ENCODE results near the gene VWC2.

The VWC2 gene

DNA sequence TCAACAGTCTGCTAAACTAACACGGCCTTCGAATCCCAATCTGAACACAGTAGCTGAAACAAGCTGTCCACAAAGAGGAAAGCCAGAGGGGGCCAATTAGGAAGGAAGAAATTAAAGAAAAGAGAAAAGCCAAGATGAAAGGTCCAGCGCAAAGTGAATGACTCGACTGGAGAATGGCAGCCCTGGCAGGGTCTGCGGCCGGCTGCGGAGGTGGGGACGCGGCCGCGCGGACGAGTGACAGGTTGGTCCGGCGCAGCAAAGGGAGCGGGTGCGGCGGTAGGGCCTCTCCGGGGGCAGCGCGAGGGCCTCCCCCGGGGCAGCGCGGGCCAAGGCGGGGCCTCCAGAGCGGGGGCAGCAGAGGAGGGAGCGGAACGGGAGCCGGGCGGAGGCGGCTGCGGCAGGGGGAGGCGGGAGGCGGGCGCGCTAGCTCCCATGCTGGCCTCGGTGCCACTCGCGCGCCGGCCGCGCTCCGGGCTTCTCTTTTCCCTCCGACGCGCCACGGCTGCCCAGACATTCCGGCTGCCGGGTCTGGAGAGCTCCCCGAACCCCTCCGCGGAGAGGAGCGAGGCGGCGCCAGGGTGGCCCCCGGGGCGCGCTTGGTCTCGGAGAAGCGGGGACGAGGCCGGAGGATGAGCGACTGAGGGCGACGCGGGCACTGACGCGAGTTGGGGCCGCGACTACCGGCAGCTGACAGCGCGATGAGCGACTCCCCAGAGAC is at the start of gene VWC2:
Gene VWC2, plus strand, starts transcription at position 421 of the 718 bp plus-strand sequence. CDS start 1,798 bp downstream, outside the sequence.
- DNase-seq (ENCODE audit: low spot score): peak; percentile 67

DNA sequence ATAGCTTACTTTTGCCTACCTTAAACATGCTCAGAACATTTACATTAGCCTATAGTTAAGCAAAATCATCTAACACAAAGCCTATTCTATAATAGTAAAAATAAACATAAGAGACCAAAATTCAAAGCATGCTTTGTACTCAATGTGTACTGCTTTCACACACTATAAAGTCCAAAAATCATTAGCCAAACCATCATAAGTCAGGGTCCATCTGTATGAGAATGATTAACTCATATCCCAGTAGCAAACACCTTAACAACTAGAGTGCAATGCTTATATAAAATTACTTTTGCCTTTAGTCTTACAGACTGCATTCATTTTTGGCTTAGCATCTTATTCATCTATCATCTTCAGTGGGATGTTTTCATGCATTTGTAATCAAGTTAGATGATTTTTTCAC is 49.4 kb upstream of the VWC2 start:
- no peak for DNase-seq (ENCODE audit: low spot score)

DNA sequence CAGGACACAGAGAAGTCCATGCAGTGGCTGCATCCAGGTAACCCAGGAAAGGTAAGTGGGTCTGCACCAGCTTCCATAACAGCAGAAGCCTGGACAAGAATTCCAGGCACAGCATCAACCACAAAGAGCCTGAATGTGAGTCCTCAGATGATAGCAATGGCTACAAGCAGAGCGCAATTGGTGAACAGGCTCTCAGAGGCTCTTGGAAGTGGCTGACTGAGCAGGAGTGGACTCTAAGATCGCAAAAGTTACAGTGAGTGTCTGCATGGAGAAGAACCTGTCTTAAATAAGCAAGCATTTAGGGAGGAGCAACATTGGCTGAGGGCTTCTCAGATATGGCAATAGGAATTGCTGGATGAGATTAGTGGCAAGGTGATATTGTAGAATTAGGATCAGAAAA is 41.6 kb upstream of the VWC2 start:
- no peak for DNase-seq (ENCODE audit: low spot score)

DNA sequence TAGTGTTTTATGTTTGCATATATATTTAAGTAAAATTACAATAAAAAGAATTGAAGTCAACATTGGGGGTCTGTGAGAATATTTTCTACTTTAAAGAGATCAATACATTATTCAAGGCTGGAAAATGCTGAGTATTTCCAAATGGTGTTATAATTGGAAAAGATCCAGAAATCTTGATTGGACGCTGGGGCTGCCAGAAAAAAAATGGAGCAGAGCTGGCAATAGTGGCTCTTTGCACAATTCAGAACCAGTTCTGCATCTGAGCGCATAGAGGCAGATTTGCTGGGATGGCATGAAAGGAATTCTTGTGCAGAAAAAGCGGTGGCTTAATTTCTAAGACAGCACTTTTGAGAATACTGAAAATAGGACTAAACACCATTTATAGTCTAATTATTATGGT is 10.8 kb upstream of the VWC2 start:
- no peak for DNase-seq (ENCODE audit: low spot score)

GRCh38 chr7:49763791-49764190 is 9.6 kb upstream of the VWC2 start:
- DNase-seq (ENCODE audit: low spot score): no peak

- DNase-seq (ENCODE audit: low spot score): no peak
Observed at GRCh38 chr7:49766966-49767365, 6.5 kb upstream of the VWC2 start.

DNA sequence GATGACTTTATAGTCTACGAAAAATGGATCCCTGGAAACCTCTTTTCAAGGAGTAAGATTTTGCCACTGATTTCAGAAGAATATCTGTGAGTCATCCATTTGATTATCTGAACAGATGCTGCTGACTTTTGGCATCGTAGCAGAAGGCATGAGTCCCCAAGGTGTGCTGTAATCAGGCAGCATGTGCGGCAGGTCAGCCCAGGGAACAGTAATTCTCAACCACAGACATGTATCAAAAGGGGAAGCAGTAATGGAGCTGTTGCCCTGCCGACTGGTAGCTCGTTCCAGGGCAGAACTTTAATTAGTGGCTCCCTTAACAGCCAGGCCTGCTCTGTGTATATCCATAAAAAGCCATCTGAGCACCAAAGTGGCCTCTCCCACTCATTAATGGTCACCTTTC is 5.7 kb upstream of the VWC2 start:
- no peak for DNase-seq (ENCODE audit: low spot score)

- DNase-seq (ENCODE audit: low spot score): no peak
Observed at GRCh38 chr7:49768254-49768653, 5.2 kb upstream of the VWC2 start.

- no peak for DNase-seq (ENCODE audit: low spot score)
Observed at GRCh38 chr7:49768835-49769234, 4.6 kb upstream of the VWC2 start.

DNA sequence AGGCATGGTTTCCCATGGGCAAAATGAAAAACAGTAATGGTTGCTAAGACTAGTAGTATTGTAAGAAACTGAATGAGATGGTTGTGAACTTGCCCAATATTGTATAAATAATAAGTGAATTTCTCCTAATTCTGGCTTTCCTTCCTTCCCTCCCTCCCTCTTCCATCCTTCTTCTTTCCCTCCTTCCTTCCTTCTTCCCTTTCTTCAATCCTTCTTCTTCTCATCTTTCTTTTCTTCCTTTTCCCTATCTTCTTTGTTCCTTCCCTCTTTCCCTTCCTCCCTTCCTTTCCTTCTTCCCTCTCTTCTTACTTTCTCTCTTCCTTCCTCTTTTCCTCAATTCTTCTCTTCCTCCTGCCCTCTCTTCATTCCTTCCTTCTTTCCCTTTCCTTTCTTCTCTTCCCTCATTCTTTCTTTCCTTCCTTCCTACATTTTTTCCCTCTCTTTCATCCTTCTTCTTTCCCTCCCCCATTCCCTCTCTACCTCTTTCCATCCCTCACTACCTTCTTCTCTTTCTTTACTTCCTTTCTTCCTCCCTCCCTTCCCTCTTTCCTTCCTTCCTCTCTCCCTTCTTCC is 4.1 kb upstream of the VWC2 start:
- DNase-seq (ENCODE audit: low spot score): no peak

DNA sequence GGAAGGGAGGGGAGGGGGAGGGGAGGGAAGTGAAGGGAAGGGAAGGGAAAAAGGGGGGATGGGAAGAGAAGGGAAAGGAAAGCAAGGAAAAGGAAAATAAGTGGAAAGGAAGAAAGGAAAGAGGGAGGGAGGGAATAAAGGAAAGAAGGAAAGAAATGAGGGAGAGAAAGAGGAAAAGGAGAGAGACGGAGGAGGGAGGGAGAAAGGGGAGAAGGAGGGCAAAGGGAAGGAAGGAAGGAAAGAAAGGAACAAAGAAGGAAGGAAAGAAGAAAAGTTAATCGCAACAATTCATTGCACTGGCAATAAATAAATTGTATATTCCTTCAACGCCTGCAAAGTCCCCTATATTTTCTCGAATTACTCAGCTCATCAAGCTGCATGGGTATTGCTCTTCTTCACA is 2.6 kb upstream of the VWC2 start:
- DNase-seq (ENCODE audit: low spot score): no peak

GRCh38 chr7:49771427-49772176 is 1.8 kb upstream of the VWC2 start:
- no peak for DNase-seq (ENCODE audit: low spot score)

DNA sequence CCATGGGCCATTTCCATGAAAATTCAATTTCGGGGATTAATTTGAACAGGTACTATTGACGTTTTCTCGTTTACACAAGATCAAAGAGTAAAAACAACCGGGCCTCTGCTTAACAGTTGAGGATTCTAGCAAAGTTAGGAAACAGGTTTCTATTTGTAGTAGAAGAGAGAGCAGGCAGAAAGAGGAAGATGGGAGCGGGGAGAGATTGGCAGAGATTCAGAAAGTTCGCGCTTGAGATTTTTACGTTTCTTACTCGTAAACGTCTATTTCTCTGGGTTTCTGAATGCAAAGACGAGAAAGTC is 571 bp upstream of the VWC2 start:
- DNase-seq (ENCODE audit: low spot score): no peak

GRCh38 chr7:49773936-49774458 is 559 bp downstream of the VWC2 start:
- DNase-seq (ENCODE audit: low spot score): peak; percentile 56

DNA sequence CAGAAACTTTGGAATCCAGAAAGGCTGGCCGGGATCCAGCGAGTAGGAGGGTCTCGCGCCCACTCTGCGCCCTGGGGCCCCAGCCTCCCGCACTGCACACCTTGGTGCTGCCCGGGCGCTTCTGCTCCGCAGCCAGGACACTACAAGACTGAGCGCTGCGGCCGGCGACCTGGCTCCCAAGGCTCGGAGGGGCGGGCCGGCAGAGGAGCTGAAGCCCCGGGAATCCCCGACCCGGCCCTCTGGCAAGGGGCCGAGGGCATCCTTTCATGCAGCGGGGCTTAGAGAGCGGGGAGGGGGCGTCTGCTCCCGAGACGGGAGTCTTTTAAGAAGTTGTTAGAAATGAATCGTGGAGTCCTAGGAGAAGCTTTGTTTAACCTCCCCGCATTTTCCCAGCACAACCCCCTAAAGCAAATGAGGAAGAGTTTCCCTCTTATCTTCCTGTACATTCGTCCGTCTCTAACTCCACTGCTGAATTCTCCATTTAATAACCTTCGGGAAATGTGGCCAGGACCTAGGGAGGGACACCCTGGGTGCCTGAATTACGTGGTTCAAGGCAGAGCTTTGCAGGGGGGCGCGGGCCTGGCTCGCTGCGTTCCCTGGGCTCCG is 1.1 kb downstream of the VWC2 start:
- DNase-seq (ENCODE audit: low spot score): peak; percentile 63

GRCh38 chr7:49775065-49775948 is 1.9 kb downstream of the VWC2 start:
- DNase-seq (ENCODE audit: low spot score): peak; percentile 64

DNA sequence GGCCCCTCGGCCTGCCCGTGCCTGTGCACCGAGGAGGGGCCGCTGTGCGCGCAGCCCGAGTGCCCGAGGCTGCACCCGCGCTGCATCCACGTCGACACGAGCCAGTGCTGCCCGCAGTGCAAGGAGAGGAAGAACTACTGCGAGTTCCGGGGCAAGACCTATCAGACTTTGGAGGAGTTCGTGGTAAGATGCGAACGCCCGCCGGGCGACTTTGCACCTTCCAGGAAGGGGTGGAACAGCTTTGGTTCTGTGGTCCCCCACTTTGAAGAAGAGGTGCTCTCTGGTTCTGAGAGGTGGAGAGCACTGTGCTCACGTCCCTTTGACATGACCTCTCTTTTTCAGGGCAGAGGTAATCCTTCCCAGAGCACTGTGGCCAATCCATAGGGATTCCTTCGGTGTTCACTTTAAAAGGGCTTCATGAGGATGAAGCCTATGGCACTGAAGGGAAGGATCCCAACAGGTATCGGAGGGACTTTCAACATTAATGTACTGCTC is 2.6 kb downstream of the VWC2 start:
- no peak for DNase-seq (ENCODE audit: low spot score)

DNA sequence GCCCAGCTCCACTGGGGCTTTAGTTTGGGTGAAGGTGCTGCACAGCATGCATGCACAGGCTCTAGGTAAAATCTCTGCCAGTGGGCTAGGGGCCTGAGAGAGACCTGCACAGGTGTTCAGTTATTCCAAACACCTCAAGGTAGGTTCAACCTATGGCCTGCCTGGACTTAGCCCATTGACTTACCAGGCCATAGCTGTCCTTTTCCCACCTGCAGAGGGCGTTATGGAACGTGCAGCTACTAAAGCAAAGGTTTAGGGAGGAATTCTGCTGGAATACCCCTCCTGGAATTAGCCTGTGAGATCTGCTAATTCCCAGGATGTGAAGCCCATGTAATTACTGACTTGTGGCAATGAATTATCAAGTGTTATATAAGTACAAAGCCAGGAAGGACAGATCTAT is 3.6 kb downstream of the VWC2 start:
- peak; percentile 58 for DNase-seq (ENCODE audit: low spot score)

DNA sequence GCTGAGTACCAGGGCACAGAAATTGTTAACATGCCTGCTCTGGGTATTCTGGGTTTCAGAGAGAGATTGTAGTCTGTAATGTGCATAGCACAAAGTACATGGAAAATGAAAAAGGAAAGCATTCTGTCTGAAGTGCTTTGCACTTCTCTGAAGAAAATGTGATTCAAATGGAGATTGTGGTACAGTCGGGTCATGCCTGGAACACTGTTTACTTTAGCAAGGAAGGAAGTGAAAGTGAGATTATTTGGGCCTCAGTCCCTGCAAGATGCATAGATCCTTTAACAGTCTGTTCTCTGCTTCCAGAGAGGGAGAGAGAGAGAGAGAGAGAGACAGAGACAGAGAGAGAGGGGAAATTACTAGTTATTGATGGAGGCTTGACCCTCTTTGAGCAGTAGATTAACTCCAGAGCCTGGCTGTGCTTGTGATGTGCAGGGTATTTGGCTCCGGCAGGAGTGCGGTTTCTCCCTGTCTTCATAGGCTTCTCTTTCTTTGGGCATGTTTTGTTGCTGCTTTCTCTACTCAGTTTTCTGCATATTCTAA is 5.4 kb downstream of the VWC2 start:
- DNase-seq (ENCODE audit: low spot score): no peak

- DNase-seq (ENCODE audit: low spot score): no peak
Observed at GRCh38 chr7:49780953-49781352, 7.5 kb downstream of the VWC2 start.

DNA sequence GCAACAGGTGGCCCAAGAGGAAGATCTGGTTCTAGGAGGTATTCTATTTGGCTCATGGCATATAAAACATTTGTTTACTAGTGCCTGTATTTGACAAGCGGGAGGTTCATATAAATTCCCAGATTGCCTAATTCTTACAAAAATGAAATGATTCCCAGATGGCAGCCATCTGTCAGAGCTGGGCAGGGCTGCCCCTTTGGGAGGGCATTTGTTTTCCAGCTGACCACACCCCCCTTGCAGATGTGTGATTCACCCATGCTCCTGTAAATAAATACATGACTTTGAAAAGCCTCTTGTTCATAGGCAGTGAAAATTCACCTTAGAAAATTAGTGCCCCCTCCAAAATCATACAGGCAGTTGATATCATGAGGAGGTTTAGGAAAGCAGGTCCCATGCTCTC is 8.6 kb downstream of the VWC2 start:
- no peak for DNase-seq (ENCODE audit: low spot score)

Data from ecto neural progenitor cell (in vitro differentiated cells).